Suprapubic skin (tissue), 3 donors: ENCODE measurements around the gene IQGAP2.

Experiments used
- CTCF ChIP-seq, 2 donors: fragments of 200-600 bp in 1 of 2; fragments of 450-650 bp in 1 of 2; sonication (generic) in 1 of 2; IDR thresholded peaks; one replicate each; pipeline ENCODE4 v1.5.1; 2016 to 2019; ENCODE audit warnings: antibody characterized with exemption in 2 of 2, mild to moderate bottlenecking in 1 of 2, moderate library complexity in 1 of 2
- POLR2A ChIP-seq, 2 donors: fragments of 450-650 bp; IDR thresholded peaks; one replicate each; pipeline ENCODE4 v1.6.1; 2017; ENCODE audit warnings: antibody characterized with exemption in 2 of 2, mild to moderate bottlenecking in 2 of 2, moderate library complexity in 2 of 2

GRCh38 chr5:76751291-76751690, 348.2 kb downstream of the IQGAP2 start:
- TF ChIP-seq POLR2A (IDR thresholded peaks at IDR 0.05) (no peak), CTCF (IDR thresholded peaks at IDR 0.05) (no peak)
